Raji (cell line): ENCODE measurements around the gene SUPT6H.
A peak's percentile ranks its signal among the peaks of the same experiment; 100 is the strongest.

Experiments
- POLR2A ChIP-seq: IDR thresholded peaks from 2 replicates; pipeline ENCODE4 v1.6.1; 2011; ENCODE audit warnings: low read depth, low read length, control low read depth; ENCODE audit not compliant: insufficient read depth

Gene SUPT6H

DNA sequence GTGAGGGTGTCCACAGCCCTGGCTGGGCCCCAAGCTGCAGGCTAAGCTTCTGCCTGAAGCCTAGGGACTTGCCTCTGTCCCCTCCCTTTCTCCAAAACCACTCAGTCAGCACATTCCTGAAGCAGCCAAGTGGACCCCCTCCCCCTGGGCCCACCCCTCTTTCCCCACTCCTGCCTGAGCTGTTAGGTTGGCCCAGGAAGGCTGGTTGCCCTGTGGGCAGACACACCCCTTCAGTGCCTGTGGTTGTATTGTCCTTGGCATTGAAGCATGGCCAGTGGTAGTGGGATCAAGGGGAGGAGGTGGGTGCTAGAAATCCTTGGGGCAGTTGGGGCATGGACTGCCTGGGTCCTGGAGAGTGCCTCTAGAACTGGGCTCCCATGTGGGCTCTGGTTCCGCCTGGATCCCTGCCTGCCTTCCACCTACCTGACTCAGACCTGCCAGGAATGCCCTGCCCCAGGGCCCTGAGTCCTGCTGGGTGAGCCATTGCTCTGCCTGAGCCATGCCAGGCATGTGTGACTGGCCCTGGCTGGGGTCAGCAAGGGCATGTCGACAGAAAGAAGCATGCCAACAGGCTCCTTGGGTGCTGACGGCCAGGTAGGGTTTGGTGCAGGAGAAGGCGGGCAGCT, 83.9 kb downstream of the SUPT6H start:
- TF ChIP-seq POLR2A = no peak

DNA sequence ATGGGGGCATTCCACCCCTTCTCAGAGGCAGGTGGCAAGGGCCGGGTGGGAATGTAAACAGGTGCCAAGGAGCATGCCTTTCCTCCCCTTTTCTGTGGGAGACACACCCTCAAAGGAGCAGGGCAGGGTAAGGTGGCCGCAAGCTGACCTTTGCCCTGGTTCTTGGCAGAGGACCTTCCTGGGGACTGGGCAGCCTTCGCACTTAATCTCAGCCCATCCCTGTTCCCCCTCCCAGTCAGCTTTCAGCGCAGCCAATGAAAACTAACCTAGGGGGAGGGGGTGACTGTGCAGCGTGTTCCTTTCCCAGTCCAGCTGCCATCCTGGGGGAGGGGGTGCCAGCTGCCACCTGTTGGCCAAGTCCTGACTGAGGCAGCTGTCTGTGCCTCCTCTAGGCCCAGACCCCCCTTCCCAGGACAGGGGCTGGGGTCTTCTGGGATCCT, 84.6 kb downstream of the SUPT6H start:
- no peak for TF ChIP-seq POLR2A

DNA sequence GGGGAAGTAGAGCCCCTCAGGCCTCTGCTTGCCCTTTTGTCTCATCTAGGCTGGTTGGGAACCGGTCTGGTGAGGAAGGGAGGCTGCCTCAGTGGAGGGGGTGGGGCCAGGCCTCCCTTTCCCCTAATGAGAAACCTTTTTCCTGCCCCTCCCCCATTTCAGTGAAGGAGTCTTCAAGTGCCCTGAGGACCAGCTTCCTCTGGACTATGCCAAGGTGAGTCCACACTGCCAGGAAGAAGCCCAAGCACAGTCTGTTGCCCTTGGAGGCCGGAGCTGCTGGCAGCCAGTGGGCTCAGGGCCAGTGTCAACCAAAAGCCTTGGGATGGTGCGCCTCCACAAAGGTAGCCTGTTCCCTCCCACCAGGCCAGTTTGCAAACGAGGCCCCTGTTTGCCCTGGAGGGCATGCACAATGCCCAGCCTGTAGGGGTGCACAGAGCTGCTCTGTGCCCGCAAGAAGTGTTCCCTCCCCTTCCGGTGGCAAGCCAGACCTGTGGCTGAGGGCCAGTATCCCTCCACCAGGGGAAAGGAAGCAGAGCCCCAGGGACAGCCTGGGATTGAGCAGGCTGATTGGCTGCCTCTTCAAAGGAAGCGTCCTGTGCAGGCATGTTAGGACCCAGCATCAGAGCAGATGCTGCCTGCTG, 85.2 kb downstream of the SUPT6H start:
- no peak for TF ChIP-seq POLR2A

DNA sequence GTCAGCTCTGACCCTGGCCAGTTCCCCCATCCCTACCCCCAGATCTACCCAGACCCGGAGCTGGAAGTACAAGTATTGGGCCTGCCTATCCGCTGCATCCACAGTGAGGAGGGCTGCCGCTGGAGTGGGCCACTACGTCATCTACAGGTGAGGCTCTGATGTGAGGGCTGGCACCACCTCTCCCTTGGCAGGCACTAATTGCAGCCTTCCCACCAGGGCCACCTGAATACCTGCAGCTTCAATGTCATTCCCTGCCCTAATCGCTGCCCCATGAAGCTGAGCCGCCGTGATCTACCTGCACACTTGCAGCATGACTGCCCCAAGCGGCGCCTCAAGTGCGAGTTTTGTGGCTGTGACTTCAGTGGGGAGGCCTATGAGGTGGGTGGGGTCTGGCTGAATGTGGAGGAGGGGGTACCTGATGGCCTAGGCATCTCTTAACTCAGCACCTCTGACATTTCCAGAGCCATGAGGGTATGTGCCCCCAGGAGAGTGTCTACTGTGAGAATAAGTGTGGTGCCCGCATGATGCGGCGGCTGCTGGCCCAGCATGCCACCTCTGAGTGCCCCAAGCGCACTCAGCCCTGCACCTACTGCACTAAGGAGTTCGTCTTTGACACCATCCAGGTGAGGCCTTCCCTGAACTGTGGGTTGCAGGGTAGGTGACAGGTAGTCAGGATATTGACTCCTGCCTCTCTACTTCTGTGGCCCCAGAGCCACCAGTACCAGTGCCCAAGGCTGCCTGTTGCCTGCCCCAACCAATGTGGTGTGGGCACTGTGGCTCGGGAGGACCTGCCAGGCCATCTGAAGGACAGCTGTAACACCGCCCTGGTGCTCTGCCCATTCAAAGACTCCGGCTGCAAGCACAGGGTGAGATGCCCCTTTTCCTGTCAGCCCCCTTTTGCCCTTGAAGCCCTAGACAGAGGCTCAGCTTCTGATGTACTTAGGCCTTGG, 86.1 kb downstream of the SUPT6H start:
- no peak for TF ChIP-seq POLR2A

DNA sequence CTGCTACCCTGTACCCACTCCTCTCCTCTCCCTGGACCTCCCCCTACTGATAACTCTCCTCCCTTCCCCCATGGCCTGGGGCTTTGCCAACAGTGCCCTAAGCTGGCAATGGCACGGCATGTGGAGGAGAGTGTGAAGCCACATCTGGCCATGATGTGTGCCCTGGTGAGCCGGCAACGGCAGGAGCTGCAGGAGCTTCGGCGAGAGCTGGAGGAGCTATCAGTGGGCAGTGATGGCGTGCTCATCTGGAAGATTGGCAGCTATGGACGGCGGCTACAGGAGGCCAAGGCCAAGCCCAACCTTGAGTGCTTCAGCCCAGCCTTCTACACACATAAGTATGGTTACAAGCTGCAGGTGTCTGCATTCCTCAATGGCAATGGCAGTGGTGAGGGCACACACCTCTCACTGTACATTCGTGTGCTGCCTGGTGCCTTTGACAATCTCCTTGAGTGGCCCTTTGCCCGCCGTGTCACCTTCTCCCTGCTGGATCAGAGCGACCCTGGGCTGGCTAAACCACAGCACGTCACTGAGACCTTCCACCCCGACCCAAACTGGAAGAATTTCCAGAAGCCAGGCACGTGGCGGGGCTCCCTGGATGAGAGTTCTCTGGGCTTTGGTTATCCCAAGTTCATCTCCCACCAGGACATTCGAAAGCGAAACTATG, 87.0 kb downstream of the SUPT6H start:
- no peak for TF ChIP-seq POLR2A

DNA sequence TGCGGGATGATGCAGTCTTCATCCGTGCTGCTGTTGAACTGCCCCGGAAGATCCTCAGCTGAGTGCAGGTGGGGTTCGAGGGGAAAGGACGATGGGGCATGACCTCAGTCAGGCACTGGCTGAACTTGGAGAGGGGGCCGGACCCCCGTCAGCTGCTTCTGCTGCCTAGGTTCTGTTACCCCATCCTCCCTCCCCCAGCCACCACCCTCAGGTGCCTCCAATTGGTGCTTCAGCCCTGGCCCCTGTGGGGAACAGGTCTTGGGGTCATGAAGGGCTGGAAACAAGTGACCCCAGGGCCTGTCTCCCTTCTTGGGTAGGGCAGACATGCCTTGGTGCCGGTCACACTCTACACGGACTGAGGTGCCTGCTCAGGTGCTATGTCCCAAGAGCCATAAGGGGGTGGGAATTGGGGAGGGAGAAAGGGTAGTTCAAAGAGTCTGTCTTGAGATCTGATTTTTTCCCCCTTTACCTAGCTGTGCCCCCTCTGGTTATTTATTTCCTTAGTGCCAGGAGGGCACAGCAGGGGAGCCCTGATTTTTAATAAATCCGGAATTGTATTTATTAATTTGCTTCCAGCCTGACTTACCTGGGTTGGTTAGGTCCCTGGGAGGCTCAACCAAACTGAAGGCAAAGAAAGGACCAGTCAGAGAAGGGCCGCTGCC, 87.6 kb downstream of the SUPT6H start:
- no peak for TF ChIP-seq POLR2A

DNA sequence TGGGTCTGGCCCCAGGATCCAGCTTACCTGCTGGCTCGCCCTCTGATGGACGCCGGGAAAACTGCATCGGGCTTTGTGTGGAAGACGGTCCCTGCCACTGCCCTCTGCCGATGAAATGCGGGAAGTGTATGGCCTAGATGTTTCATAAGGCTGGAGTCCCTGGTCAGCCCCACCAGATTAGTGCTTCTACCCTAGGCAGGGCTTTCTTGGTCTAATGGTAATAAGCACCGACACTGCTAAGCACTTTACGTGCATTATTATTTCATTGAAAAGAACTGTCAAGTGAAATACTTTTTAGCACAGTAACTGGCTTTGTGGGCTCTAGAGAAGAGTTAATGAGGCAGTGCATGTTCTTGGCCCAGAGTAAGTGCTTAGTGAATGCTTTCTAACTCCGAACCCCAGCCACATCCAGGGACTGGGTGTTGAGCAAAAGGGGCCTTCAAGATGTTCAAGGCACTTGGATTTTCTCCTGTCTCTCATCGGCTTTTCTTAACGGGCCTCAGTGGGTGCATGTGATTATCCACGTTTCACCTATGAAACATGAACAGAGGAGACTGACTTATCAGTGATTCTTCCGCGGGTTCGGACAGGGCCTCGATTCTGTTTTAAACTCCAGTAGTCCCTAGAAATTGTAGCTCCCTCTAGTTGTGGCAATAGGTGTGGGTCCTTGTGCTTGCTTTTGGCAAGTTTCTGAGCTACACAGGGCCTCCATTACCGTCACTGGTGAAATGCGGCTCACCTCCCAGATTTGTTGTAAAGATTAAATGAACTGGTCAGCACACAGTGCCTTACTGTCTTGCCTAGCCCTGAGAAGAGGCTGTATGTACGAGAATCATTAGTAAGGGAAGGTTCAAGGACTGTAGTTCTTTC, 88.4 kb downstream of the SUPT6H start:
- peak; percentile 54; the same call in 1 of the 2 replicates for TF ChIP-seq POLR2A

DNA sequence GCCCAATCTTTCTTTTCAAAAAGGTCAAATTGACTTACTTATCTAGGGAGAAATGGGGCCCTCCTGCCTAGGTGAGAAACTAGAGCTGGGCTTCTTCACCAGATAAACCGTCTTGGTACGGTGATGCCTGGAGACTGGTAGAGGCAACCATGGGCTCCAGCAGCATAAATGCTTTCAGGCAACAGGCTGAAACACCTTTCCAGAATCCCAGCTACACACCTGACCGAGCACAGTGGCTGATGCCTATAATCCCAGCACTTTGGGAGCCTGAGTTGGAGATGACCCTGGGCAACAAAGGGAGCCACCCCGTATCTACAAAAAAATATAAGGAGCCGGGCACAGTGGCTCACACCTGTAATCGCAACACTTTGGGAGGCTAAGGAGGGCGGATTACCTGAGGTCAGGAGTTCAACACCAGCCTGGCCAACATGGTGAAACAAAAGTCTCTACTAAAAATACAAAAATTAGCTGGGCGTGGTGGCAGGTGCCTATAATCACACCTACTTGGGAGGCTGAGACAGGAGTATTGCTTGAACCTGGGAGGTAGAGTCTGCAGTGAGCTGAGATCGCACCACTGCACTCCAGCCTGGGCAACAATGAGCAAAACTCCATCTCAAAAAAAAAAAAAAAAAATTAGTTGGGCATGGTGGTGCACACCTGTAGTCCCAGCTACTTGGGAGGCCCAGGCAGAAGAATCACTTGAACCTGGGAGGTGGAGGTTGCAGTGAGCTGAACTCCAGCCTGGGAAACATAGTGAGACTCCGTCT, 89.8 kb downstream of the SUPT6H start:
- no peak for TF ChIP-seq POLR2A
